ENCODE data around the gene VAPB. TPM values are rescaled to one million over a fixed set of nuclear protein-coding genes. Genes with fewer than 3 reads are reported as not detected.

The VAPB gene
- total RNA-seq, 1 experiment from 2014 or later: 65.1 TPM

DNA sequence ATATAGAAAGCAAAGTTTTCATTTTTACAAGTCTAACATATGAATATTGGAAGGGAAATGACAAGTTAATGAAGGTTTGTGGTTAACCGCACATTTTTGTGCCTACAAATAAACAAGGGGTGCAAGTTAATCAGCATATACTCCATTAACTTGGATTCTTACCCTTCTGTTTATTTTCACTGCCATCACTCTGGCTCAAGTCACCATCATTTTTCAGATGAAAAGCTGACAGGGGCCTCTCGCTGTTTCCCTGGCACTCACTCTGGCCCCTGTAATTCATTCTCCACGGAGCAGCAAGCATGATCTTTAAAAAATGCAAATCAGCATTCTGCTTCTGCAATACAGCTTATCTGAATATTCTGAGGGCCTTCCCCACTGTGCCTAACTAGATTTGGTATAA lies 96.4 kb downstream of the VAPB start:
- no peaks in the 10 kb centered on the region for H4K20me1 ChIP-seq (ENCODE audit: control insufficient read depth, insufficient read depth, insufficient read length)
- H3K27ac ChIP-seq (ENCODE audit: insufficient read length, low read depth, low read length): no peak overlapping the region
- no peak overlapping the region for H4K91ac ChIP-seq (ENCODE audit: insufficient read length, low read depth, low read length)
- Mint-ChIP-seq H3K27ac (no peak overlapping the region), H3K9me3 (peaks cover 37 to 40% of the 10 kb centered on the region in 2 experiments), H3K36me3 (ENCODE audit: insufficient read depth in 1 of 3, low read depth in 3 of 3) (peaks cover 15 to 28% (median 15%) of the 10 kb centered on the region in 3 experiments), H3K4me3 (no peak overlapping the region), H3K4me1 (peaks cover 6 to 7% of the 10 kb centered on the region in 2 experiments), H3K27me3 (ENCODE audit: low read depth) (peaks cover 14% of the 10 kb centered on the region)
- no peak overlapping the region for H2AFZ ChIP-seq (ENCODE audit: low read length)
- DNase-seq: no peak
- no peak overlapping the region for H2BK5ac ChIP-seq (ENCODE audit: insufficient read length, low read length)
- no peak overlapping the region for H3K4ac ChIP-seq (ENCODE audit: low read depth, low read length)
- H2BK120ac ChIP-seq (ENCODE audit: low read depth, low read length, poor library complexity, severe bottlenecking): no peak overlapping the region
- no peak overlapping the region for H3K9ac ChIP-seq (ENCODE audit: extremely low read depth, insufficient read length, low read length)
- no peaks in the 10 kb centered on the region for H3K79me1 ChIP-seq (ENCODE audit: insufficient read depth, low read depth, low read length, poor library complexity, severe bottlenecking)
- H2BK12ac ChIP-seq (ENCODE audit: insufficient read length, low read depth, low read length): no peak overlapping the region
- no peak overlapping the region for H4K5ac ChIP-seq (ENCODE audit: insufficient read length, low read depth, low read length)
- TF ChIP-seq, protein P1, sequence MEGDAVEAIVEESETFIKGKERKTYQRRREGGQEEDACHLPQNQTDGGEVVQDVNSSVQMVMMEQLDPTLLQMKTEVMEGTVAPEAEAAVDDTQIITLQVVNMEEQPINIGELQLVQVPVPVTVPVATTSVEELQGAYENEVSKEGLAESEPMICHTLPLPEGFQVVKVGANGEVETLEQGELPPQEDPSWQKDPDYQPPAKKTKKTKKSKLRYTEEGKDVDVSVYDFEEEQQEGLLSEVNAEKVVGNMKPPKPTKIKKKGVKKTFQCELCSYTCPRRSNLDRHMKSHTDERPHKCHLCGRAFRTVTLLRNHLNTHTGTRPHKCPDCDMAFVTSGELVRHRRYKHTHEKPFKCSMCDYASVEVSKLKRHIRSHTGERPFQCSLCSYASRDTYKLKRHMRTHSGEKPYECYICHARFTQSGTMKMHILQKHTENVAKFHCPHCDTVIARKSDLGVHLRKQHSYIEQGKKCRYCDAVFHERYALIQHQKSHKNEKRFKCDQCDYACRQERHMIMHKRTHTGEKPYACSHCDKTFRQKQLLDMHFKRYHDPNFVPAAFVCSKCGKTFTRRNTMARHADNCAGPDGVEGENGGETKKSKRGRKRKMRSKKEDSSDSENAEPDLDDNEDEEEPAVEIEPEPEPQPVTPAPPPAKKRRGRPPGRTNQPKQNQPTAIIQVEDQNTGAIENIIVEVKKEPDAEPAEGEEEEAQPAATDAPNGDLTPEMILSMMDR (conservative IDR thresholded peaks at IDR 0.05): no peak
- no peaks in the 10 kb centered on the region for H3K27me3 ChIP-seq (ENCODE audit: insufficient read depth, low read length)
- no CpG with 5 or more reads among the region's 3 CpGs for WGBS (ENCODE audit: extremely low coverage, insufficient read length, low lambda C conversion rate)
- H2BK15ac ChIP-seq (ENCODE audit: low read depth, low read length): no peak overlapping the region
- H3K79me2 ChIP-seq (ENCODE audit: insufficient read depth, low read length): no peaks in the 10 kb centered on the region
- no peak overlapping the region for H4K8ac ChIP-seq (replicated peaks; ENCODE audit: insufficient read length, low read depth, low read length)
- peaks cover 4% of the 10 kb centered on the region for H3K9me3 ChIP-seq (ENCODE audit: control insufficient read depth, low read depth, low read length)
- H3K14ac ChIP-seq (ENCODE audit: insufficient read depth, low read length): no peak overlapping the region
- H2BK20ac ChIP-seq (ENCODE audit: low read depth, low read length, poor library complexity, severe bottlenecking): no peak overlapping the region
- H3T11ph ChIP-seq (ENCODE audit: low read length): no peak overlapping the region
- no peaks in the 10 kb centered on the region for H3K23me2 ChIP-seq (ENCODE audit: insufficient read length, low read depth, low read length, poor library complexity, severe bottlenecking)
- no peak overlapping the region for H3K56ac ChIP-seq (ENCODE audit: insufficient read length, low read depth, low read length)
- H2AK5ac ChIP-seq (ENCODE audit: insufficient read length, low read length): no peak overlapping the region
- no peak overlapping the region for H3K23ac ChIP-seq (ENCODE audit: insufficient read length, low read depth, low read length)
- no peak overlapping the region for H3K4me2 ChIP-seq (ENCODE audit: insufficient read depth, insufficient read length, low read length)
- no peaks in the 10 kb centered on the region for H3K4me1 ChIP-seq (ENCODE audit: insufficient read depth, low read length)
- H3K18ac ChIP-seq (ENCODE audit: insufficient read length, low read depth, low read length): no peak overlapping the region
